Measurements from ENCODE around the gene PRMT3.
A peak's percentile ranks its signal among the peaks of the same experiment; 100 is the strongest.
"Not testable (repeated sequence)": the region's sequence is repeated elsewhere in the genome, so short reads cannot be mapped to it uniquely, and the experiment has no call there.

PRMT3 gene

DNA sequence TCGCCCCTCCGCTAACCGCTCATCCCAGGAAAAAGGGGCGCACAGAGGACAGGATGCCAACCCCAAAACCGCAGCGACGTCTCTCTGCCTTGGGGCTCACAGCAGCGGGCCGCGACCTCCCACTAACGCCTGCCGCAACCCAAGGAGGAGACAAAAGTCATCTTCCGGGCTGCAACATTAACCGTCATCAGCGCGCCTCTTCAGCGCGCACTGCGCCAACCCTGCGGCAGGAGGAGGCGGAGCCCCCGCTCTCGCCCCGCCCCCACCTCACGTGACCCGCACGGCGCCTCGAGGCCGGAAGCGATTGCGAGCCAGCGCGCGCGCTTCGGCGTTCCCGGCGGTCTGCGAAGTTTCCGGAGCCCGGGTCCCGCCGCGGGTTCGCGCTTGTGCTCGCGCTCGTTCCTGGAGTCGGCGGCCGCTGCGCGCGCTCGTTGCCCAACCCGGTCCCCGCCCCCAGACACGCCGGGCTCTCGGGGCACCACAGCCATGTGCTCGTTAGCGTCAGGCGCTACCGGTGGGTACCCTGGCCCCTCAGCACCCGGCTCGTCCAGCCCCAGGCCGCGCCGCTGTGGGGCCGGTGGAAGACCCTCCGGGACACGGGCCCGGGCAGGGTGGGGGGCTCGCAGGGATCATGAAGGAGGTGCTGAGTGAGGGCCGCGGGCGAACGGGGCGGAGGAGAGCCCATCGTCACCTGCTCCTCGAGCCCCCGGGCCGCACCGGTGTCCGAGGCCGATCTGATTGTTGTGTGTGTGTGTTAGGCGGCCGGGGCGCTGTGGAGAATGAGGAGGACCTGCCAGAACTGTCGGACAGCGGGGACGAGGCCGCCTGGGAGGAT lies at the start of gene PRMT3:
TSS of gene PRMT3 (plus strand) at position 456 of the 835 bp plus-strand sequence. CDS start at position 487, 31 bp downstream.
- peak; percentile 70 for DNase-seq

GRCh38 chr11:20342347-20343141 lies 45.0 kb upstream of the PRMT3 start:
- no peak for DNase-seq

GRCh38 chr11:20351136-20351535 lies 36.4 kb upstream of the PRMT3 start:
- no peak for DNase-seq

DNA sequence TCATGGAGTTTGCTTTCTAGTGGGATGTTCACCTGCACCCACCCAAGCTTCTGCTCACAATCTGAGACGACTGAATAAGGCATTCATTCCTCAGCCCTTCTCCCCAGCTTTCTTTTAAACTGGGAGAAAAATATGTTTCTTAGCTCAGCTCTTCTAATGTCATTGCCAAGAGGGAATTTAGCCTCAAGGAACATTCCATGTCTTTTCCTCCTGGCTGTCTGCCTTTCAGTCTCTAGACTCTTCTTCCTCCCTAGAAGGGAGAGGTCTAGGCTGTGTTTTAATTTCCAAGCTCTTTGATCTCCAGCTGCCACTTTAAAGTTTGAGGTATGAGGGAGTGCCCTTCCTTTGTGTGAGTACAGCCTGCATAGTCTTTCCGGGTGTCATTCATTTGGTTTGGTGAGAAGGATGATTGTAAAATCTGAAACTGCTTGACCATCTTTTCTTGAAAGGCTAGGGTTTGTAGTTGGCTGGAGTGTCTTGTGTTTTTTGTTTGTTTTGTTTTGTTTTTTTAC lies 35.7 kb upstream of the PRMT3 start:
- DNase-seq: no peak

- DNase-seq: peak; percentile 58
Measured at GRCh38 chr11:20353829-20354434, 33.6 kb upstream of the PRMT3 start.

GRCh38 chr11:20355221-20356219 lies 32.0 kb upstream of the PRMT3 start:
- DNase-seq: no peak

- DNase-seq: no peak
Measured at GRCh38 chr11:20357150-20357549, 30.4 kb upstream of the PRMT3 start.

GRCh38 chr11:20360650-20361049 lies 26.9 kb upstream of the PRMT3 start:
- DNase-seq: peak; percentile 62

GRCh38 chr11:20362481-20362880 lies 25.0 kb upstream of the PRMT3 start:
- DNase-seq: no peak

DNA sequence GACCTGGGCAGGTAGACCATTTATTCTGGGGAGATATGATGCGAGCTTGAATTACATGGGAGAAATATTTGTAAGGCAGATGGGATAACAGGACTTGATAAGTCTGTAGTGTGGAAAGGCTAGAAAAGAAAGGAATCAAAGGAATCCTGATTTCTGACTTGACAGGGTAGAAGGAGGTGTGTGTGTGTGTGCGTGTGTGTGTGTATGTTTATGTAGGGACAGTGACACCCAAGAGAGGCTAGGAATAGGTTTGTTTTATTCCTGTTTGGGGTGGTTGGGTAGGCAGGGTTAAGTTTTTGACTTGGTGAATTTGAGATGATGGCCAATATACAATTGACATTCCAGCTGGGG lies 24.4 kb upstream of the PRMT3 start:
- DNase-seq: no peak

- DNase-seq: no peak
Measured at GRCh38 chr11:20363500-20364340, 23.8 kb upstream of the PRMT3 start, which contains the start of gene HTATIP2. HTATIP2 (plus strand) TSS chr11:20363714; CDS start chr11:20364238, 524 bp downstream.

GRCh38 chr11:20364341-20364792 lies 23.1 kb upstream of the PRMT3 start:
- DNase-seq: no peak

- DNase-seq: not testable (repeated sequence)
Measured at GRCh38 chr11:20365465-20365864, 22.1 kb upstream of the PRMT3 start.

- DNase-seq: no peak
Measured at GRCh38 chr11:20367313-20367948, 20.1 kb upstream of the PRMT3 start.

GRCh38 chr11:20368438-20368837 lies 19.1 kb upstream of the PRMT3 start:
- no peak for DNase-seq

GRCh38 chr11:20369826-20370225 lies 17.7 kb upstream of the PRMT3 start:
- DNase-seq: no peak

- no peak for DNase-seq
Measured at GRCh38 chr11:20372081-20372626, 15.4 kb upstream of the PRMT3 start.

- DNase-seq: no peak
Measured at GRCh38 chr11:20373147-20373546, 14.4 kb upstream of the PRMT3 start.

DNA sequence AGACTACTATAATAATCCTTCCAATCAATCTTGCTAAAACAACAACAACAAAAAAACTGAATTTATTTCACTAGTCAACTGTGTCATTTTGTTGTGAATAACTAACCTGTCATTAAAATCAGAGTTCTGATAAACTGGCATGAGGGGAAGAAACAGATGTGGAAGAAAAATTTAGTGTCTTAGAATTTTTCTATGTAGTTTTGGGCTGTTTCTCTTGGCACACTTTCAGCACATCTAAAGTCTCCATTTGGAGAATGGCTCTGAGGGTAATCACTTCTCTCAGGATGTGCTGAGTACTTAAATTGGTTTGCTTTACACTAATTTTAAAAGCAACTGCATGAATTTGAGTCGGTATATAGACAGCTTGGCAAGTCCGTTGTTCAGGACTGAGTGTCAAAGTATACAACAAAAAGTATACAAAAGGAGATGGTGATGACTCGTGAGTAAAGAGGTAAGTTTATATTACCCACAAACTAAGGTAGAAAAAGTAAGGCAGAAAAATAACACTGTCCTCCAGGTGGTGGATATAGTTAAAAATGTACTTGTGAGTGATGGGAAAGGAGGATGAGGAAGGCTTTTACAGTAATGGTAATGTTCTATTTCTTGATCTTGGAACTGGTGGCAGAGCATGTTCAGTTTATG lies 13.8 kb upstream of the PRMT3 start:
- no peak for DNase-seq

Measured in NCI-H2029 treated with DMSO at 0.1 percent for 48 hours (cell line).